GM23338 (cell line): Measurements from ENCODE around the gene KLHDC2. TPM values are rescaled to one million over a fixed set of nuclear protein-coding genes. Genes with fewer than 3 reads are reported as not detected.

Source experiments
- ATAC-seq: fragments of 200-7000 bp; cut with Tn5 transposase; 3 replicates; pipeline ENCODE4 v1.9.1; 2020
- DNase-seq: peaks from one replicate; pipeline ENCODE4 v3.0.0-alpha.2; 2015; ENCODE audit warnings: low spot score
- H2AFZ ChIP-seq: fragments of 200-600 bp; sonication (generic); 2 replicates; pipeline ENCODE4 v1.8.0; 2016; ENCODE audit warnings: antibody characterized with exemption, mild to moderate bottlenecking, moderate library complexity
- H3F3A ChIP-seq: fragments of 200-600 bp; sonication (generic); replicated peaks from 2 replicates; pipeline ENCODE4 v1.8.0; 2017; ENCODE audit warnings: antibody characterized with exemption, mixed run types, low read depth
- H3K27ac ChIP-seq: fragments of 200-600 bp; sonication (generic); 2 replicates; pipeline ENCODE4 v1.6.1; 2016; ENCODE audit warnings: low read depth
- H3K27me3 ChIP-seq: fragments of 200-600 bp; sonication (generic); 2 replicates; pipeline ENCODE4 v1.8.0; 2016; ENCODE audit warnings: mild to moderate bottlenecking, mixed run types, moderate library complexity; ENCODE audit not compliant: insufficient read depth
- H3K36me3 ChIP-seq: fragments of 200-600 bp; sonication (generic); 2 replicates; pipeline ENCODE4 v1.8.0; 2016; ENCODE audit warnings: mild to moderate bottlenecking; ENCODE audit not compliant: insufficient read depth
- H3K4me1 ChIP-seq: fragments of 200-600 bp; sonication (generic); 2 replicates; pipeline ENCODE4 v1.8.0; 2016; ENCODE audit warnings: mild to moderate bottlenecking, moderate library complexity; ENCODE audit not compliant: insufficient read depth
- H3K4me2 ChIP-seq: fragments of 200-600 bp; sonication (generic); 2 replicates; pipeline ENCODE4 v1.7.1; 2017; ENCODE audit warnings: mixed run types
- H3K4me3 ChIP-seq: fragments of 200-600 bp; sonication (generic); 2 replicates; pipeline ENCODE4 v1.6.1; 2016; ENCODE audit warnings: mixed run types
- H3K79me2 ChIP-seq: fragments of 200-600 bp; sonication (generic); replicated peaks from 2 replicates; pipeline ENCODE4 v1.8.0; 2017; ENCODE audit warnings: mild to moderate bottlenecking; ENCODE audit not compliant: insufficient read depth
- H3K9me2 ChIP-seq: fragments of 200-600 bp; sonication (generic); 2 replicates; pipeline ENCODE4 v1.8.0; 2017; ENCODE audit not compliant: insufficient read depth
- H4K20me1 ChIP-seq: fragments of 200-600 bp; sonication (generic); replicated peaks from 2 replicates; pipeline ENCODE4 v1.8.0; 2017; ENCODE audit warnings: mild to moderate bottlenecking; ENCODE audit not compliant: insufficient read depth
- H3K27ac Mint-ChIP-seq: 2 replicates; pipeline ENCODE4 v1.8.0; 2020; ENCODE audit warnings: inconsistent platforms, mild to moderate bottlenecking, moderate library complexity, mixed read lengths
- H3K27me3 Mint-ChIP-seq: 3 replicates; pipeline ENCODE4 v1.8.0; 2022; ENCODE audit warnings: low read depth, mild to moderate bottlenecking, moderate library complexity, mixed read lengths, inconsistent platforms; ENCODE audit not compliant: insufficient read depth, poor library complexity
- H3K36me3 Mint-ChIP-seq: 3 replicates; pipeline ENCODE4 v1.8.0; 2021; ENCODE audit warnings: low read depth, mild to moderate bottlenecking, inconsistent platforms, moderate library complexity, mixed read lengths
- H3K4me1 Mint-ChIP-seq: 3 replicates; pipeline ENCODE4 v1.8.0; 2020; ENCODE audit warnings: mild to moderate bottlenecking, inconsistent platforms, mixed read lengths
- H3K4me3 Mint-ChIP-seq: 3 replicates; pipeline ENCODE4 v1.8.0; 2021; ENCODE audit warnings: moderate library complexity, mild to moderate bottlenecking, inconsistent platforms, mixed read lengths
- H3K9me3 Mint-ChIP-seq: 3 replicates; pipeline ENCODE4 v1.8.0; 2020; ENCODE audit warnings: moderate library complexity, mild to moderate bottlenecking, inconsistent platforms, mixed read lengths
- CREB1 ChIP-seq: fragments of 250-450 bp; sonication (Bioruptor Pico); IDR thresholded peaks from 2 replicates; pipeline ENCODE4 v1.5.0; 2020; ENCODE audit warnings: low read depth, mild to moderate bottlenecking, moderate library complexity
- EZH2phosphoT487 ChIP-seq: fragments of 200-600 bp; sonication (generic); IDR thresholded peaks from one replicate; pipeline ENCODE4 v1.8.1; 2018; ENCODE audit warnings: antibody characterized with exemption; ENCODE audit not compliant: unreplicated experiment
- STAT1 ChIP-seq: IDR thresholded peaks from one replicate; pipeline ENCODE4 v1.6.1; 2016; ENCODE audit warnings: antibody characterized with exemption; ENCODE audit not compliant: unreplicated experiment
- ZNF114 ChIP-seq: fragments of 250-450 bp; sonication (Bioruptor Pico); IDR thresholded peaks from 2 replicates; pipeline ENCODE4 v1.5.0; 2020; ENCODE audit warnings: mild to moderate bottlenecking, moderate library complexity
- polyA plus RNA-seq: library from polyadenylated mRNA; unstranded; fragments of >200 nt; fragmentation: Nextera tagmentation; extraction: Ambion mirVana; gene quantifications from 2 replicates; pipeline ENCODE4 v1.2.1, GENCODE V29; 2016
- total RNA-seq: library from RNA; depleted of rRNA; stranded (reverse); fragments of >200 nt; shearing (Covaris generic); gene quantifications from 2 replicates; pipeline ENCODE4 v1.2.3, GENCODE V29; 2014
- TF ChIP-seq, protein P1 (sequence below), 2 experiments: fragments of 200-600 bp in 1 of 2; sonication (generic) in 1 of 2; conservative IDR thresholded peaks; 2 replicates each; pipeline versions ENCODE4 v1.5.1 to v1.6.1; 2016 to 2017; ENCODE audit warnings: antibody characterized with exemption in 2 of 2, low read depth in 2 of 2, mild to moderate bottlenecking in 2 of 2, moderate library complexity in 1 of 2
- TF ChIP-seq, protein P2 (sequence below): fragments of 250-450 bp; sonication (Bioruptor Pico); IDR thresholded peaks from 2 replicates; pipeline ENCODE4 v1.5.0; 2020; ENCODE audit warnings: mild to moderate bottlenecking, moderate library complexity
- TF ChIP-seq, protein P3 (sequence below): IDR thresholded peaks from 2 replicates; pipeline ENCODE4 v1.6.1; 2016; ENCODE audit warnings: antibody characterized with exemption

Gene KLHDC2
- total and polyA plus RNA-seq, 2 experiments from 2014 or later: 38.5 to 61.9 TPM

DNA sequence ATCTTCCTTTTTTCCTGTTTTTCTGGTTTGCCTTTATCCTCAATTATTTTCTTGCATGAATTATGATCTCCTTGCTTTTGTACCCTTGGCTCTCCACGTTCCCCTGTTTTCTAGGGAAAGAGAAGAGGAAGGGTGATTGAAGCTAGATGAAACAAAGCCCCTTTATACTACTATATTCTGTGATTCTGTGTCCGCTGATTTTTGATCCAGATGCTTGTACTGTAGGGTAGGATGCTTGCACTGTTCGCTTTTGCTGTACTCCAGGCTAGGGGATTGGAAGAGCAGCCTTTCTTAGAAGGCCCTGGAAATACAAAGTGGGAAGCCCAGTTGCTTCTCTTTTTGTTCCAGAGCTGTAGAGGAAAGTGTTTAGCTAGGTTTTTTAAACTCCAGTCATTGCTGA is 35.1 kb upstream of the KLHDC2 start:
- no peaks in the 10 kb centered on the region for H3F3A ChIP-seq
- no peaks in the 10 kb centered on the region for H3K79me2 ChIP-seq
- H3K4me1 Mint-ChIP-seq: no peaks in the 10 kb centered on the region
- no peak overlapping the region for H3K27ac Mint-ChIP-seq
- 0 out of 2 replicates have a peak overlapping the region, but pooled peaks have one; percentile 61 for H2AFZ ChIP-seq
- no peak for ATAC-seq
- H3K9me3 Mint-ChIP-seq: no peaks in the 10 kb centered on the region
- H3K27me3 Mint-ChIP-seq: peaks cover 2% of the 10 kb centered on the region
- no peak overlapping the region for H3K27ac ChIP-seq
- TF ChIP-seq, protein P1, sequence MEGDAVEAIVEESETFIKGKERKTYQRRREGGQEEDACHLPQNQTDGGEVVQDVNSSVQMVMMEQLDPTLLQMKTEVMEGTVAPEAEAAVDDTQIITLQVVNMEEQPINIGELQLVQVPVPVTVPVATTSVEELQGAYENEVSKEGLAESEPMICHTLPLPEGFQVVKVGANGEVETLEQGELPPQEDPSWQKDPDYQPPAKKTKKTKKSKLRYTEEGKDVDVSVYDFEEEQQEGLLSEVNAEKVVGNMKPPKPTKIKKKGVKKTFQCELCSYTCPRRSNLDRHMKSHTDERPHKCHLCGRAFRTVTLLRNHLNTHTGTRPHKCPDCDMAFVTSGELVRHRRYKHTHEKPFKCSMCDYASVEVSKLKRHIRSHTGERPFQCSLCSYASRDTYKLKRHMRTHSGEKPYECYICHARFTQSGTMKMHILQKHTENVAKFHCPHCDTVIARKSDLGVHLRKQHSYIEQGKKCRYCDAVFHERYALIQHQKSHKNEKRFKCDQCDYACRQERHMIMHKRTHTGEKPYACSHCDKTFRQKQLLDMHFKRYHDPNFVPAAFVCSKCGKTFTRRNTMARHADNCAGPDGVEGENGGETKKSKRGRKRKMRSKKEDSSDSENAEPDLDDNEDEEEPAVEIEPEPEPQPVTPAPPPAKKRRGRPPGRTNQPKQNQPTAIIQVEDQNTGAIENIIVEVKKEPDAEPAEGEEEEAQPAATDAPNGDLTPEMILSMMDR (conservative IDR thresholded peaks at IDR 0.05; ENCODE audit: low read depth in 2 of 2): no peak
- TF ChIP-seq STAT1: no peak
- TF ChIP-seq, protein P2, sequence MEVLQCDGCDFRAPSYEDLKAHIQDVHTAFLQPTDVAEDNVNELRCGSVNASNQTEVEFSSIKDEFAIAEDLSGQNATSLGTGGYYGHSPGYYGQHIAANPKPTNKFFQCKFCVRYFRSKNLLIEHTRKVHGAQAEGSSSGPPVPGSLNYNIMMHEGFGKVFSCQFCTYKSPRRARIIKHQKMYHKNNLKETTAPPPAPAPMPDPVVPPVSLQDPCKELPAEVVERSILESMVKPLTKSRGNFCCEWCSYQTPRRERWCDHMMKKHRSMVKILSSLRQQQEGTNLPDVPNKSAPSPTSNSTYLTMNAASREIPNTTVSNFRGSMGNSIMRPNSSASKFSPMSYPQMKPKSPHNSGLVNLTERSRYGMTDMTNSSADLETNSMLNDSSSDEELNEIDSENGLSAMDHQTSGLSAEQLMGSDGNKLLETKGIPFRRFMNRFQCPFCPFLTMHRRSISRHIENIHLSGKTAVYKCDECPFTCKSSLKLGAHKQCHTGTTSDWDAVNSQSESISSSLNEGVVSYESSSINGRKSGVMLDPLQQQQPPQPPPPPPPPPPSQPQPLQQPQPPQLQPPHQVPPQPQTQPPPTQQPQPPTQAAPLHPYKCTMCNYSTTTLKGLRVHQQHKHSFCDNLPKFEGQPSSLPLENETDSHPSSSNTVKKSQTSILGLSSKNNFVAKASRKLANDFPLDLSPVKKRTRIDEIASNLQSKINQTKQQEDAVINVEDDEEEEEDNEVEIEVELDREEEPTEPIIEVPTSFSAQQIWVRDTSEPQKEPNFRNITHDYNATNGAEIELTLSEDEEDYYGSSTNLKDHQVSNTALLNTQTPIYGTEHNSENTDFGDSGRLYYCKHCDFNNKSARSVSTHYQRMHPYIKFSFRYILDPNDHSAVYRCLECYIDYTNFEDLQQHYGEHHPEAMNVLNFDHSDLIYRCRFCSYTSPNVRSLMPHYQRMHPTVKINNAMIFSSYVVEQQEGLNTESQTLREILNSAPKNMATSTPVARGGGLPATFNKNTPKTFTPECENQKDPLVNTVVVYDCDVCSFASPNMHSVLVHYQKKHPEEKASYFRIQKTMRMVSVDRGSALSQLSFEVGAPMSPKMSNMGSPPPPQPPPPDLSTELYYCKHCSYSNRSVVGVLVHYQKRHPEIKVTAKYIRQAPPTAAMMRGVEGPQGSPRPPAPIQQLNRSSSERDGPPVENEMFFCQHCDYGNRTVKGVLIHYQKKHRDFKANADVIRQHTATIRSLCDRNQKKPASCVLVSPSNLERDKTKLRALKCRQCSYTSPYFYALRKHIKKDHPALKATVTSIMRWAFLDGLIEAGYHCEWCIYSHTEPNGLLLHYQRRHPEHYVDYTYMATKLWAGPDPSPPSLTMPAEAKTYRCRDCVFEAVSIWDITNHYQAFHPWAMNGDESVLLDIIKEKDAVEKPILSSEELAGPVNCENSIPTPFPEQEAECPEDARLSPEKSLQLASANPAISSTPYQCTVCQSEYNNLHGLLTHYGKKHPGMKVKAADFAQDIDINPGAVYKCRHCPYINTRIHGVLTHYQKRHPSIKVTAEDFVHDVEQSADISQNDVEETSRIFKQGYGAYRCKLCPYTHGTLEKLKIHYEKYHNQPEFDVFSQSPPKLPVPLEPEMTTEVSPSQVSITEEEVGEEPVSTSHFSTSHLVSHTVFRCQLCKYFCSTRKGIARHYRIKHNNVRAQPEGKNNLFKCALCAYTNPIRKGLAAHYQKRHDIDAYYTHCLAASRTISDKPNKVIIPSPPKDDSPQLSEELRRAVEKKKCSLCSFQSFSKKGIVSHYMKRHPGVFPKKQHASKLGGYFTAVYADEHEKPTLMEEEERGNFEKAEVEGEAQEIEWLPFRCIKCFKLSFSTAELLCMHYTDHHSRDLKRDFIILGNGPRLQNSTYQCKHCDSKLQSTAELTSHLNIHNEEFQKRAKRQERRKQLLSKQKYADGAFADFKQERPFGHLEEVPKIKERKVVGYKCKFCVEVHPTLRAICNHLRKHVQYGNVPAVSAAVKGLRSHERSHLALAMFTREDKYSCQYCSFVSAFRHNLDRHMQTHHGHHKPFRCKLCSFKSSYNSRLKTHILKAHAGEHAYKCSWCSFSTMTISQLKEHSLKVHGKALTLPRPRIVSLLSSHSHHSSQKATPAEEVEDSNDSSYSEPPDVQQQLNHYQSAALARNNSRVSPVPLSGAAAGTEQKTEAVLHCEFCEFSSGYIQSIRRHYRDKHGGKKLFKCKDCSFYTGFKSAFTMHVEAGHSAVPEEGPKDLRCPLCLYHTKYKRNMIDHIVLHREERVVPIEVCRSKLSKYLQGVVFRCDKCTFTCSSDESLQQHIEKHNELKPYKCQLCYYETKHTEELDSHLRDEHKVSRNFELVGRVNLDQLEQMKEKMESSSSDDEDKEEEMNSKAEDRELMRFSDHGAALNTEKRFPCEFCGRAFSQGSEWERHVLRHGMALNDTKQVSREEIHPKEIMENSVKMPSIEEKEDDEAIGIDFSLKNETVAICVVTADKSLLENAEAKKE: no peak
- no peak for TF ChIP-seq EZH2phosphoT487
- TF ChIP-seq CREB1 (CRISPR knock-in tag): no peak
- TF ChIP-seq, protein P3, sequence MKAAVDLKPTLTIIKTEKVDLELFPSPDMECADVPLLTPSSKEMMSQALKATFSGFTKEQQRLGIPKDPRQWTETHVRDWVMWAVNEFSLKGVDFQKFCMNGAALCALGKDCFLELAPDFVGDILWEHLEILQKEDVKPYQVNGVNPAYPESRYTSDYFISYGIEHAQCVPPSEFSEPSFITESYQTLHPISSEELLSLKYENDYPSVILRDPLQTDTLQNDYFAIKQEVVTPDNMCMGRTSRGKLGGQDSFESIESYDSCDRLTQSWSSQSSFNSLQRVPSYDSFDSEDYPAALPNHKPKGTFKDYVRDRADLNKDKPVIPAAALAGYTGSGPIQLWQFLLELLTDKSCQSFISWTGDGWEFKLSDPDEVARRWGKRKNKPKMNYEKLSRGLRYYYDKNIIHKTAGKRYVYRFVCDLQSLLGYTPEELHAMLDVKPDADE: no peak
- TF ChIP-seq ZNF114: no peak
- H3K4me2 ChIP-seq: no peak overlapping the region
- H4K20me1 ChIP-seq: no peaks in the 10 kb centered on the region
- no peak overlapping the region for H3K4me3 Mint-ChIP-seq
- no peaks in the 10 kb centered on the region for H3K36me3 Mint-ChIP-seq
- no peaks in the 10 kb centered on the region for H3K9me2 ChIP-seq
- DNase-seq: no peak
- no peaks in the 10 kb centered on the region for H3K36me3 ChIP-seq
- no peak overlapping the region for H3K4me3 ChIP-seq
- no peaks in the 10 kb centered on the region for H3K27me3 ChIP-seq
- no peaks in the 10 kb centered on the region for H3K4me1 ChIP-seq
